HG03196 (cell line): ENCODE measurements around the gene TBL2.
"Not testable (repeated sequence)": the region's sequence is repeated elsewhere in the genome, so short reads cannot be mapped to it uniquely, and the experiment has no call there.

Source experiments
- ATAC-seq: cut with Tn5 transposase; IDR thresholded peaks from one replicate; pipeline ENCODE4 v1.9.1; 2021; ENCODE audit not compliant: unreplicated experiment

Gene TBL2

DNA sequence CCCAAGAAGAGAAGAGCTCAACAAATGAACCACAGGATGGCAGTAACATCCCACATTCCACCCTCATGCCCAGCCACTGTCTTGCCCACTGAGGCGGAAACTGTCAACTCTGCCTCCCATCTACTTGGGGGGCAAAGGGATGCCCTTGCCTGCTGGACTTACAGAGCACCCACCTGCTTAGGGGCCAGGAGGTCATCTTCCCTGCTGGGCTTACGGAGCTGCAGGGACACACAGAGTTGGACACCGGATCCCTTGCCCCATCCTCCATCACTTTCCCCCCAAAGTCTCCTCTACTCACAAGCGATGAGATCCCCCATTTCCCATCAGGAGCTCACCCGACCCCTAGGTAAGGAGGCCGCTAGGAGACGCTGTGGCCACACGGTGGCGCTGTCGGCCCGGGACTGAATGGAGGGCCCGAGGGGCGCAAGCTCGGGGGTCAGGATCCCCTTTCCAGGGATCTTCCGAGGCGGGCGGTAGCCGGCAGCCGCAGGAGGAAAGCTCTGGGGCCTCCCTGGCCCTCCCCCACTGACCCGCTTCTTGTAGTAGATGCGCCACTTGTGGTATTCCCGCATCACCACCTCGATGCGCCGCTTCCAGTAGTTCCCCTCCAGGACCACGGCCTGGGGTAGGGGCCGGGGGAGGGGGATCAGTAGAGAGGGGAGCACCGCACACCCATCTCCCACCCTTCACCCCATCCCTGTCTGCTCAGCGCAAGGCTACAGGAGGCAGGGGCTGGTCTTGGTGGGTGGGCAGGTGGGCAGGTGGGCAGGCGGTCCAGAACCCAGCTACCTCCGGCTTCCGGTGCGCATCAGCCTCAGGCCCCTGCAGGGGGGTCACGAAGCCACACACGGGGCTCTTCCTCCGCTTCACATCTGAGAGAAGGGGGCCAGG, 28.7 kb upstream of the TBL2 start:
- ATAC-seq, result no peak

DNA sequence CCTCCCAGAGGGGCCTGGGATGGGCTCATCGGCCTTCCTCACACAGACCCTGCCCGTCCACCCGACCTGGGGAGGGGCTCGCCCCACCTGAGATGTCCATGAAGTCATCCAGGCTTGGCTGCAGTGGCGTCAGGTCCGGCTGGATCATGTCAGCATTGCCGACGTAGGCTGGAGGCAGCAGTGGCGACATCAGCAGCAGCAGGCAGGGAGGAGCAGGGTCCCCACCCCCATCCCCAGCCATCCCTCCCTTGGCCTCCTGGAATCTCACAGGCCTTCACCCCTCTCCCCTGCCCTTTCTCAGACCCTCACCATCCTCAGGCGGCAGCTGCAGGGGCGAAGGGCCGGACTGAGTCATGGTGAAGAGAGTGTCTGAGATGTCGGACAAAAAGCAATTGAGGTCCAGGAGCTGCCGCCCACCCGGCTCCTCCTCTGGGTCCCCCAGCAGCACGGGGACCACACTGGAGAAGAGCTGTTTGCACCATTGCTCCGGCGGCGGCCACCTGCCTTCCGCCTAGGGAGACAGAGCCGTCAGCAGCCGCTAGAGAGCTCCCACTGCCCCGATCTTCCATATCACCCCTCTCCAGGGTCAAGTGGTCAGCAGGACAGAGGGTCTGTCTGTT, 27.3 kb upstream of the TBL2 start:
- no peak for ATAC-seq

DNA sequence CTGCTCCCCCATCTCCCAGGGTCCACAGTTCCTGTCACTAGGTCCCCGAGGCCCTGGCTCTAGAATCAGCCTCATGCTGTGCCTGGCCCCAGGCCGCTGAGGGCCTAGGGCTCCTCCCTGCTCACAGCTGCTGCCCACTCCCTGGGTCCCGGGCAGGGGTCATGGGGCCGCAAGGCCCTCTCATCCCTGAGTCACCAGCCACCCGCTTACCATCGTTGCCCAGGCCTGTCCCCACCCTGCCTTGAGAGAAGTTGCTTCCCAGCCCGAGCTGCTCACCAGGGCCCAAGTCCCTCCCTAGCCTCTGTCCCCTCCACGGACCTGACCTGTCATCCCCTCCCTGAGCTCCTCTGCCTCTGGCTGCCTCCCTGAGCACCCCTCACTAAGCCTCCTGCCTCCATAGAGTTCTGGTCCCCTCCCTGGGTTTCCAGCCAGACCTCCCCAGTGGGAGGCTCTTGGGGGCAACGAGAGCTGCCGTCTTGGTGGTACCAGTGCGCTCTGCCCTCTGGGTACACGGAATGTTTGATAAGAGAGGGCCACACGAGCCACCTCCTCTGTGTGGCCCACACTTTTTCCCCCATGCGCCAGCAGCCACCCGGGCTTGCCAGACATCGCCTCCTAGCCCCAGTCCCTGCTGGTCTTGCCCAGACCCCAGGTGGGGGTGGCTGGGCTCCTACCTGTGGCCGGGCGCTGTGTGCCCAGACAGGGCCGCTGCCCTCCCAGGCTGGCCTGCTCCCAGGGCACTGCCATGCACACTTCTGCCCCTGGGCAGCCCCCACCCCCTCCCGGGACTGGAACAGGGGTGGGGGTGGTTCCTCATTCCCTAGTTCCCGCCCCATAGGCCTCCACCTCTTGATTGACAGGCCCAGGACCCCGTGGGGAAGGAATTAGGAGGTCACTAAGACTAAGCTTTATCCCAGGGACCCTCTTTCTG, 24.6 kb upstream of the TBL2 start:
- no peak for ATAC-seq

DNA sequence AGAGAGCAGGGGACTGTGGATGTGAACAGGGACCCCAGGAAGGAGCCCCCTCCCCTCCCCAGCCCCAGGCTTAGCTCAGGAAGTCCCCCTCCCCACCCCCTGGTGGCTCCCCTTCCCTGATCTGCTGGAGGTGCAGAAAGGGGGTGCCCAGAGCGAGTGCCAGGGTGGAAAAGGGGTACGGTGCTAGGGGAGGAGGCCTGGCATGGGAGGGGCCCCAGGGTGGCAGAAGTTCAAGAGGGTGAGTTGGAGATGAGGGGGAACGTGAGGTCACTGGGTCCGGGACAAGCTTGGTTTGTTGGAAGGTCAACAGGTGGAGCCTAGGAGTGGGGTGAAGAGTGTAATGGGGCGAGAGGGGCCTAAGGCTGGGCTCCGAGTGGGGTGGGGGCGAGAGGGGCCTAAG, 21.5 kb upstream of the TBL2 start:
- no peak for ATAC-seq

DNA sequence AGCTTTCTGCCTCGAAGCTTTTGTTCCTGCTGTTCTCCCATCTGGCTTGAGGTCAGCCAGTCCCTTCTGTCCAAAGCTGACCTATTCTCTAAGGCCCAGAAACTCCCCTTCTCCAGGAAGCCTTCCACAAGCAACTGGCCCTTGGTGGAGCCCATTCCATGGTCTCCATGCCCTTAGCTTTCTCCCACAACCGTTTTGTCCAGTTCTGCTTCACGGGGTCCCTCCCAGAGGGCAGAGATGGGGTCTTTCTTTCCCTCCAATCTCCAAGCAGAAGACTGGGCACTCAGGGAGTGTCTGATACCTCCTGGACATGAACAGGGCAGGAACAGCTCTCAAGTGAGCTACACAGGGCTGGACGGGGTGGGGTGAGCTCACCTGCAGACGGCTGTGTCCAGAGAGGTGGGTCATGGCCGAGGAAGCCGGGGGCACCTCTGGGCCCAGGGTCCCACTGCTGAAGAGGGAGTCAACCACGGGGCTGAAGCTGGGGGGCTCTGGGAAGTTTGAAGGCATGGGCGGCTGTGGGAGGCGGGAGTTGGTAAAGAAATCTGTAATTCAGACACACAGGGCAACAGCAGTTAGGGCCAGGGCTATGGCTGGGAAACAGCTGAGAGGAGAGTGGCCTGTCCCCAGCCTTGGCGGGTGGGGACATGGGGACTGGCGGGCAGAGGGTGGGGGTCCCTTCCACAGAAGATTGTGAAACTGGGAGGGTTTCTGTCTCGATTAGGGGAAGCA, 20.9 kb upstream of the TBL2 start:
- no peak for ATAC-seq

DNA sequence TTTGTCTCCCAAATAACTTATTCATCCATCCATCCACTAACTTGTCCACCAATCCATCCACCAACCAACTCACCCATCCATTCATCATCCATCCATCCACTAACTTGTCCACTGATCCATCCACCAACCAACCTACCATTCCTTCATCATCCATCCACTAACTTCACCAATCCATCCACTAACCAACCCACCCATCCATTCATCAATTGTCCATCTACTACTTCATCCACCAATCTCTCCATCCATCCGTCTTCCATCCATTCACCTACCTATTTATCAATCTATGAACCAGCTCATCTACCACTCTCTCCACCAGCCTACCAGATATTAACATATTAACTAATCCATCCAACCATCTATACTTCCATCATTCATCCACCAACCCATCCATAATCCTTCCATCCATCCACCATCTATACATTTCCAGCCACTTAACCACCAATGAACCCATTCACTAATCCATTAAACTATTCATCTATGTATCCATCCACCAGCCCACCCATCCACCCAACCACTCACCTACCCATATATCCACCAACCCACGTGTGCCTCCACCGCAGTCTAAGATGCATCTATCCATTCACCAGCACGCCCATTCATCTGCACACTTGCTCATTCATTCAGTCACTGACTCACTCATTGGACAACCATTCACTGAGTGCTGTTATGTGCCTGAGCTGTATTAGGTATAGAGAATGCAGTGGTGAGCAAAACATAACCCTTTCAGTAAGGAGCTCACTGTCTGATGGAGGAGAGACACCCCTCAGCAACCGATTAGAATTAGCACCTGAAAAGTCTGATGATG, 19.8 kb upstream of the TBL2 start:
- no peak for ATAC-seq

DNA sequence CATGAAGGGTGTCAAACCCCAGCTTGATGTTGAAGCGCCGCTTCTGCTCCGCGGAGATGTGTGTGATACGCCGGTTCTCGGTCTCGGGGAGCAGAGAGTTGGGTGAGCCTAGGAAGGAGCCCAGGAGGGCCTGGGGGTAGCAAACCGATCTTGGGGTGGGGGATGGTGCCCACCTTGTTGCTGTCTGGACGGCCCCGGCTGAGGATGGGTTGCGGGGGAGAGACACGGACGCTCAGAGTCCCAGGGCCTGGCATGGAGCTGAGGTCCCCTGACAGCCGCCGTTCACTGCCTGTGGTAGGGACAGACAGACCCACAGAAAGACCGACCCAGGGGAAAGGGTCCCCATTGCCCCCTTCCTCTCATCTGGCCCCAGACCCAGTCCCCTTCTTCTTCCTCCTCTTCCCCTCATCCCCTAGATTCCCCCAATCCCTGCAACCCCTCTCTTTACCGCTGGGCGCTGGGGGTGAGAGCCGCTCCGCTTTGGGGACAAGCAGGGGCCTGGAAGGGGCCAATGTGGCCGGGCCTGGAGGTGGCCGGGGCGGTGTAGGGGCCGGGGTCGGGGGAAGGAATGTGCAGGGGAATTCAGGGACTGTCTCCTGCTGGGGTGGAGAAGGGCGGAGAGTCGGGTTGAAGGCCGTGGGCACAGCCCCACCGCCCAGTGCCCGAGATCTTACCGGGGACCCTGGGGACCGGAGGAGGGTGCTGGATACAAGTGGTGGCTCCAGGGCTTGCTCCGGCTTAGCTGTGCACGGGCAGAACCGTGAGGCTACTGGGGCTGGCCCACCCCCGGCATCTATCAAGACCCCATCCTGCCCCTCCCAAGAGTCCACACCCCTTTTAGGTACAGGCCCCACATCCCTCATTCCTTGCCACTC, 18.0 kb upstream of the TBL2 start:
- ATAC-seq, result no peak

DNA sequence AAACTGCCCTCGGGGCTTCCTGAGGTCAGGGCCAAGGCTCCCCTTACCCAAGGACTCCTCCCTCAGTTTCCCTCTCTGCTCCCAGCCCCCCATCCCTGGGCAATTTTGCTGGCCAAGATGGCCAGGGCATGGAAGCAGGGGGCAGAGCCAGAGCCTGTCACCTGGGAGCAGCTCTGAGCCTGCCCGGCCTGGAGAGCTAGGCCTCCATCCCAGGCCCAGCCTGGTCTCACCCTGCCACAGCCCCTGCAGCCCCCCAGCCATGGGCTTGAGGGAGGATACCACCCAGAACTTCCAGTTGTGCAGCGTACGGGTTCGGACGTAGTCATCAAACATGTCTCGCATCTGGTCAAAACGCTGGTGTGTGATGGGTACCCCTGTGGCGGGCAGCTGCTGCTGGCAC, 17.0 kb upstream of the TBL2 start:
- no peak for ATAC-seq

DNA sequence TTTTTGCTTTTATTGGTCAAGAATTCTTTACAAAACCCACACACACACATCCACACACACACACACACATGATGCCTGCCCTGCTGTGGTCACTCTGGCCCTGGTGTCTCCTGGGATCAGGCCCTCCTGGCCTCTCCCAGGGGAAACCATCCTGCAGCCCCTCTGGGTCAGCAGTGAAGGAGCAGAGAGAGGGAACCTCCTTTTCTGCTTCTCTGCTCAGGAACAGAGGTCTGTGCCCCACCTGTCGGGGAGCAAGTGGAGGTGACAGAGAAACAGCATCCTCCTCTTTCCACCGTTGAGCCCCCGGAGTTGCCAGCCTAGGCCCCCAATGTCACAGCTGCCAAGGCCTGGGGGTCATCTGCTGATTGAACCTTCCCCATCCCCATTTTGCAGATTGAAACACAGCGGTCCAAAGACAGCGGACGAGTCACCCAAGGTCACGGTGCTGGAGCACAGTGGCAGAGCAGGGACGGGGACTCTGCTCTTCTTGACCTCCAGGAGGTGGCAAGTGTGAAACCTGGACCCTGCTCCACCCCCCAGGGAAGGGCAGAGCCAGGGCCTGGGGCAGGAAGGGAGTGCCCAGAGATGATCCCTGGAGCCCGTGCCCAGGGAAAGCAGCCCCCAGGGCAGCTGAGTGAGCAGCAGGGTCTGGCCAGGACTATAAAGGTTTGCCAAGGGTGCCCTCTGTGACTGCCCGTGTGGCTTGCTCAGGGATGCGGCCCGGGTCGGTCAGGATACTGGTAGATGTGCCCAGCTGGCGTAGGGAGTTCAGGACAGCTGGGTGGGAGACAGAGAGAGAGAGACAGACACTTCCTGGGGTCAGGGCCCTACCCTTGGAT, 15.0 kb upstream of the TBL2 start:
- ATAC-seq, result no peak

DNA sequence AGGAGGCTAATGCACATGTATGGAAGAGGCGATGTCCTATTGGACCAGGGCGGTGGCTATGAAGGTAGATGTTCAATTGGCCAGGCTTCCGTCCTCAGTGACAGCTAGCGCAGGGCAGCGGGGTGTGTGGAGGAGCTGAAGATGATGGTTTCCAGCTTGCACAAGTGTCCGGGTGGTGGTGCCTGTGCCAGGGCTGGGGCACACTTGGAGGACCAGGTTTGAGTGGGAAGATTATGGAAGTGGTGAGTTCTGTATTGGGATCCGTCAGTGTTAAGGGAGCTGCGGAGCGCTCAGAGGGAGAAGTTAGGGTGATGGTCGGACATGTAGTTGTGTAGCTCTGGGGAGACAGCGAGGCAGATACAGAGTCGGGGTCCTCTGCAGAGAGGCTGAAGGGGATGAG, 8.5 kb upstream of the TBL2 start:
- ATAC-seq, result no peak

DNA sequence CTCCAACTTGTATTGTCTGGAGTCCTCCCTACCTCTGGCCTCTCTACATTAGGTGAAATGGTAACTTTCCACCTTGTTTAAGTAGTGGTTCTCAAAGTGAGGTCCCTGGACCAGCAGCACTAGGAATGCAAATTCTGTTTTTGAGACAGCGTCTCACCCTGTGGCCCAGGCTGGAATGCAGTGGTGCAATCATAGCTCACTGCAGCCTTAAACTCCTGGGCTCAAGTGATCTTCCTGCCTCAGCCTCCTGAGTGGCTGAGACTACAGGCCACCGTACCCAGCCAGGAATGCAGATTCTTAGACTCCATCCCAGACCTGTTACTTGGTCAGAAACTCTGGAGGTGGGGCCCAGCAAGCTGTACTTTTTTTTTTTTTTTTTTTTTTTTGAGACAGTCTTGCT, 6.8 kb upstream of the TBL2 start:
- ATAC-seq, result no peak

DNA sequence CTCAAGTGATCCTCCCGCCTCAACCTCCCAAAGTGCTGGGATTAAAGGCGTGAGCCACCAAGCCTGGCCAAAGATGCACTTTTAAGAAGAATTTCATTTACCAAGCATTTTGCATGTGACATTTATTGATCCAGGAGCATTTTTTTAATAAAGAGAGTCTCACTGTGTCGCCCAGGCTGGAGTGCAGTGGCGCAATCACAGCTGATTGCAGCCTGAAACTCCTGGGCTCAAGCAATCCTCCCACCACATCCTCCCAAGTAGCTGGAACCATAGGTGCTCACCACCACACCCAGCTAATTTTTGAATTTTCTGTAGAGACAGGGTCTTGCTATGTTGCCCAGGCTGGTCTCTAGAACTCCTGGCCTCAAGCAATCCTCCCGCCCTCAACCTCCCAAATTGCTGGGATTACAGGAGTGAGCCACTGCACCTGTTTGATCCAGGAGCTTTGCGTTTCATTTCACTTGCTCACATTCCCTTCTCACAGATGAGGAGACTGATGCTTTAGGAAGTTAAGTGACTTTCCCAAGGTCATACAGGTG, 4.4 kb upstream of the TBL2 start:
- no peak for ATAC-seq

DNA sequence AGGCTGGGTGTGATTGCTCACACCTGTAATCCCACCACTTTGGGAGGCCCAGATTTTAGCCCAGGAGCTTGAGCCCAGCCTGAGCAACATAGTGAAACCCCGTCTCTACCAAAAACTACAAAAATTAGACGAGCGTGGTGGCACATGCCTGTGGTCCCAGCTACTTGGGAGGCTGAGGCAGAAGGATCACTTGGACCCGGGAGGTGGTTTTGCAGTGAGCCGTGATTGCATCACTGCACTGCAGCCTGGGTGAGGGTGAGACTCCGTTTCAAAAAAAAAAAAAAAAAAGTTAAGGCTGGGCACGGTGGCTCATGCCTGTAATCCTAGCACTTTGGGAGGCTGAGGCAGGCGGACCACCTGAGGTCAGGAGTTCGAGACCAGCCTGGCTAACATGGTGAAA, 2.6 kb upstream of the TBL2 start:
- ATAC-seq, result not testable (repeated sequence)

DNA sequence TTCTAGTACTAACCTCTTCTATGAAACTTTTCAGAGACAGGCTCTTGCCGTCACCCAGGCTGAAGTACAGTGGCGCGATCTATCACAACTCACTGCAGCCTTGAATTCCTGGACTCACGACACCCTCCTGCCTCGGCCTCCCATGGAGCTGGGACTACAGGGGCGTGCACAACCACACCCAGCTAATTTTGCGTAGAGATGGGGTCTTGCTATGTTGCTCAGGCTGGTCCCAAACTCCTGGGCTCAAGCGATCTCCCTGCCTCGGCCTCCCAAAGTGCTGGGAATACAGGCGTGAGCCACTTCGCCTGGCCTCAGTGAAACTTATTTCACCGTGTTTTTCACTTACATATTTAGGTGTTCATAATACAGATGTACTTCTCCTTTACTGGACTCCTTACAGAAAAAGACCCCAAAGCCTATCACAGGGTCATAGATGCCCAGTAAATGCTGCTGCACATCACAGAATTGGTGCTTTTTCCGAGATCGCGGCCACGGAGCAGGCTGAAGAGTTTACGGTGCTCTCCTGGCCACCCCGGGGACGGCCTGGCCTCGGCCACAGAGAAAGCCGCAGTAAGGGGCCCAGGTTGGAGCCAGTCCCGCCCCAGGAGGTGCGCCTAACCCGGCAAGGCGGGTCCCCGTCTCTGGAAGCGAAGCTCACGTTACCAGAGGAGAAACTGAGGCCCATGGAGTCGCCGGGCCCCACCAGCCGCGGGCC, 595 bp downstream of the TBL2 start:
- ATAC-seq, result no peak

DNA sequence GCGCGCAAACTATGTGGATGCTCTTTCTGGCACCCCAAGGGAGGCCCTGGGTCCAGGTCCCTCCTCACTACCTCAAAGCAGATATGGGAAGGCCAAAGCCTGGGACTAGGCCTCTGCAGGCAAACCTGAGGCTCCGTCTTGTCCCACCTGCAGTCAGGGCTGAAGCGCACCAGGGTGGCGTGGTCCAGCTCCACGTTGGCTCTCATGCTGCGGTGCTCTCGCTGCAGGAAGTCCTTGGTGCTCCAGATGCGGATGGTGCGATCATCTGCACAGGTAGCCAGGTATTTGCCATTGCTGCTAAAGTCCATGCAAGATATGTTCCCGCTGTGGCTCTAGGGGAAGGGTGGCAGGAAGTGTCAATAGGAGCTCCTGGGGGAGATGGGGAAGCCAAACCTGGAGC, 4.6 kb downstream of the TBL2 start:
- no peak for ATAC-seq

DNA sequence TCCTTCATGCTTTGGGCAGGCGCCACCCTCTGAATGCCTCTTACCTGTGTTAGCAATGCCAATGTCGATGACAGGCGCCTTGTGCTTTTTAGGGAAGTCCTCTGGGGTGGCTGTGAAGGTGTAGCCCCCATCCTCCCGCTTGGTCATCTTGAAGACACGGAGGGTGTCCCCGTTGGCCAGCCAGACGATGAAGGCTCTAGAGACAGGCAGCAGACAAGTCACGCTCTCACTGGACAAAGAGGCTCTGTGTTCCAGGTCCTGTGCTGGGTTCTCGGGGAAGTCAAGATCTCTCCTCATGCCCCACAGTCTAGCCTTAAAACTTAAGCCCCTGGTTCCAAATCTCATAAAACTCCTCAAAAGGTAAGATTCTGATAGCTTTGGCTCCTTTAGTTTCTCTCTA, 5.1 kb downstream of the TBL2 start:
- no peak for ATAC-seq

DNA sequence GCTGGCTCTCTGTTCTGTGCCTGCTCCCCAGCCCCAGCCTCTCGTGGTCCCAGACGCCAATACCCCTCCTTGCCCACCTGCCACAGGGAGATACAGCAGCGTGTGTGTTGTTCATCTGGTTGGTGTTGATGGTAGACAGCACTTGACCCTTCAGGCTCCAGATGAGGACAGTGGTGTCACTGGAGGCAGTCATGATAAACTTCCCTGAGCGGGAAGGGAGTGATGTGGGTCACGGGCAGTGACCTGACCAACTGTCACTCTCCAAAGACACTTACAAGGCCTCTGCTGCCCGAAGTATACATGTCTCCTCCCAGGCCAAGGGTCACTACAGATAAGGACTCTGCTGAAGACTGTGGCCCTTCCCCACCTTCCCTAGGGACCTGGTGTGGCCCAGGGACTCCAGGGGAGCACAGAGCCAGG, 5.6 kb downstream of the TBL2 start:
- ATAC-seq, result no peak
